Activated CD4-positive, alpha-beta T cell treated with anti-CD3 and anti-CD28 coated beads, Interleukin-2, amount 50 U/mL, for 48 hours (primary cell): Measurements from ENCODE around the gene IGSF9B.
"Not testable (repeated sequence)": the region's sequence is repeated elsewhere in the genome, so short reads cannot be mapped to it uniquely, and the experiment has no call there.

Source experiments
- DNase-seq, 2 experiments: peaks; one replicate each; pipeline ENCODE4 v3.0.0-alpha.2; 2020

IGSF9B gene, protein sequence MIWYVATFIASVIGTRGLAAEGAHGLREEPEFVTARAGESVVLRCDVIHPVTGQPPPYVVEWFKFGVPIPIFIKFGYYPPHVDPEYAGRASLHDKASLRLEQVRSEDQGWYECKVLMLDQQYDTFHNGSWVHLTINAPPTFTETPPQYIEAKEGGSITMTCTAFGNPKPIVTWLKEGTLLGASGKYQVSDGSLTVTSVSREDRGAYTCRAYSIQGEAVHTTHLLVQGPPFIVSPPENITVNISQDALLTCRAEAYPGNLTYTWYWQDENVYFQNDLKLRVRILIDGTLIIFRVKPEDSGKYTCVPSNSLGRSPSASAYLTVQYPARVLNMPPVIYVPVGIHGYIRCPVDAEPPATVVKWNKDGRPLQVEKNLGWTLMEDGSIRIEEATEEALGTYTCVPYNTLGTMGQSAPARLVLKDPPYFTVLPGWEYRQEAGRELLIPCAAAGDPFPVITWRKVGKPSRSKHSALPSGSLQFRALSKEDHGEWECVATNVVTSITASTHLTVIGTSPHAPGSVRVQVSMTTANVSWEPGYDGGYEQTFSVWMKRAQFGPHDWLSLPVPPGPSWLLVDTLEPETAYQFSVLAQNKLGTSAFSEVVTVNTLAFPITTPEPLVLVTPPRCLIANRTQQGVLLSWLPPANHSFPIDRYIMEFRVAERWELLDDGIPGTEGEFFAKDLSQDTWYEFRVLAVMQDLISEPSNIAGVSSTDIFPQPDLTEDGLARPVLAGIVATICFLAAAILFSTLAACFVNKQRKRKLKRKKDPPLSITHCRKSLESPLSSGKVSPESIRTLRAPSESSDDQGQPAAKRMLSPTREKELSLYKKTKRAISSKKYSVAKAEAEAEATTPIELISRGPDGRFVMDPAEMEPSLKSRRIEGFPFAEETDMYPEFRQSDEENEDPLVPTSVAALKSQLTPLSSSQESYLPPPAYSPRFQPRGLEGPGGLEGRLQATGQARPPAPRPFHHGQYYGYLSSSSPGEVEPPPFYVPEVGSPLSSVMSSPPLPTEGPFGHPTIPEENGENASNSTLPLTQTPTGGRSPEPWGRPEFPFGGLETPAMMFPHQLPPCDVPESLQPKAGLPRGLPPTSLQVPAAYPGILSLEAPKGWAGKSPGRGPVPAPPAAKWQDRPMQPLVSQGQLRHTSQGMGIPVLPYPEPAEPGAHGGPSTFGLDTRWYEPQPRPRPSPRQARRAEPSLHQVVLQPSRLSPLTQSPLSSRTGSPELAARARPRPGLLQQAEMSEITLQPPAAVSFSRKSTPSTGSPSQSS (N-terminal part only)

DNA sequence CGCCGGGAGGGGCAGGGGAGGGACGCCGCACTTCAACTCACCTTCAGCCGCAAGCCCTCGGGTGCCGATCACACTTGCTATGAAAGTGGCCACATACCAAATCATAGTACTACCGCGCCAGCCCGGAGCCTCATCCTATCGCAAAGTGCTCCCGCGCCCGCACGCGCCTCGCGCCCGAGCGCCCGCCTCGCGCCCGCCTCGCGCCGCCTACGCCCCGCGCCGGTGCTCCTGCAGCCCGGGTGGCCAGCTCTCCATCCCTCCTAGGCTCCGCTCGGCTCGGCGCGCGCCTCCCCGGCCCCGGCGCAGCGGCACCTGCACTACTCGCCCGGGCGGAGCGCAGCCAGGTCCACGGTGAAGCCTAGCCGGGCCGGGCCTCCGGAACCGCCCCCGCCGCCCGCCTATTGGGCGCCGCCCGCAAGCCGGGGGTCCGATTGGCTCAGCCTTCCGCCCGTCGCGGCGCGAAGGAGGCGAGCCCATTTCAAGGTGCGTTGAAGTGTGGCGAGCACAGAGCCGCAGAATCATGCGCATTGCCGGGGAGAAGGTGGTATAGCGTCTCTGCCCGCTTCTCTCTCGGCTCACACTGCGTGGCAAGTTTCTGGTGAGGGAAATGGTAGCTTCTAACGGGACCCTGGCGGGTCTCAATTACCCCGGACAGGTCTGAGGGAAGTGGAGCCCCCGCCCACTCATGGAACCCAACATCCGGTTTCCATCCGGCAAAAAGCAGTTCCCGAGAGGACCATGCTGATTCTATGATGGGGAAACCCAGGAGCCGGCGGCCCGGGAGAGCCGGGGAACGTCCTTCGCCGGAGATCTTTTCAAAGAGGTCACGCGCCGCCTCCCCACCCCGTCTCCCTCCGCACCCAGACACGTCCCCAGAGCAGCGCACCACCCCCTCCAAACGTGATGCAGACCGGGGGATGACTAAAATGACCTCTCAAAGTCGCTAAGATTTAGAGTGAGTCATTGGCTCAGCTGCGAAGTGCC, at the start of gene IGSF9B:
Gene IGSF9B (minus strand): TSS at position 319 of the 984 bp plus-strand sequence. CDS start 214 bp downstream, at position 105.
- DNase-seq, result peak; percentile 90 to 91

DNA sequence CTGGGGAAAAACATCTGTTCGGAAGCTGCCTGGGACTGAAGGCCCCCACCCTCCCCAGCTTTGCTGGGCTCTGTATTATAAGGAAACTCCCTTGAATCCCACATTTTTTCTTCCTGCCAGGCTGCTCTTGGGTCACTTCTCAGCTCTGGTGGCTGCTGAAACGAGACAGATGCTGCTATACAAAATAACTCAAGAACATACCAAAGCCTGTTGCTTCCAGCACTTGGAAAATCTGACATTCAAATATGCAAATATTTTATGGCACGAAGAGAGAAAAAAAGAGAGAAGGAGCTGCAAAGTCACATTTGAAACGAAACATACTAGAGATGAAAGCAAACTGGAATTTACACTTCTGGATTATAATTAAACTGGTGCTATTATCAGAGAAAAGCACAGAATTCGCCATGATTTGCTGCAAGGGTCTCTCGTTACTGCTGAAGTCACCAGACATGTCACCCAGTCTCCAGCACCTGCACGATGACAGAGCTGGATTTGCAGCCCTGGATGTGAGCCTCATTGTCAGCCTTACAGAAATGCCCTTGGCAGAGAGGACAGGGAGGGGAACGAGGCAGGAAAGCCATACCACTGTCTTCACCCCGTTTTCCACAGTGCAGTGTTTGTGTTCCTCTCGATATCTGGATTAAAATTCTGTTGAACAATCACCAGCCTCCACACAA, 47.9 kb upstream of the IGSF9B start:
- DNase-seq, result no peak

DNA sequence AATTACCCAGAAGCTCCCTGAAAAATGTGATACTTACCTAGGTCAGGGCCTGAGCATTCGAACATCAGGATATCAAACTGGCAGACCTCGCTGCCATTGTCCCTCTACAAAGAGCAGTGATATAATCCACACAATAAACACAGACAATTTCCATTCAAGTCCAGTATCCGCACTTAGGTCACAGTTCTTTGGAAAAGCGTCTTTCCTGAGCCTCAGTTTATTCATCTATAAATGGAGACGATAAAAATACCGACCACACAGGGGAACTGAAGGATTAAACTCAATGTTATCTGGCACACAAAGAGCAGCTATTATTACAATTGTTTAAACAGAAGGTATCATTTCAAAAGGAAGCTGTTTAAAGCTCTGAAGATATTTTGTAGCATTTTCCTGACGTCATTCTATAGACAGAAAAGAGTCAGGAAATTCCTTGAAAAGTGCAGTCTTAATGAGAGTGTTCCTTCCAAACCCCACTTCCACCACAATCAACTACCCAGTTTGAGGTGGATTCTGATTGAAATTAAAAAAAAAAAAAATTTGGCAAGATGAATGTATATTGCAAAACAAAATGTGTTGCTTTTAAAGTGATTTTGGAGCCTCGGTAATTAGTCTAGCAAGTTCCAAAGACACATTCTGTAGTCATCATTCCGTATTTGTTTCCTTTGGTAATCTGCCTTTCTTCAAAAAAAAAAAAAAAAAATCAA, 47.2 kb upstream of the IGSF9B start:
- no peak for DNase-seq

DNA sequence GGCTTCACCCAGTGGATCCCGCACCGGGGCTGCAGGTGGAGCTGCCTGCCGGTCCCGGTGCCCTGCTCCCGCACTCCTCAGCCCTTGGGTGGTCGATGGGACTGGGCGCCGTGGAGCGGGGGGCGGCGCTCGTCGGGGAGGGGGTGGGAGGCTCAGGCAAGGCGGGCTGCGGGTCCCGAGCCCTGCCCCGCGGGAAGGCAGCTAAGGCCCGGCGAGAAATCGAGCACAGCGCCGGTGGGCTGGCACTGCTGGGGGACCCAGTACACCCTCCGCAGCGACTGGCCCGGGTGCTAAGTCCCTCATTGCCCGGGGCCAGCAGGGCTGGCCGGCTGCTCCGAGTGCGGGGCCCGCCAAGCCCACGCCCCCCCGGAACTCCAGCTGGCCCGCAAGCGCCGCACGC, 46.1 kb upstream of the IGSF9B start:
- not testable (repeated sequence) for DNase-seq

GRCh38 chr11:134002338-134002737, 45.6 kb upstream of the IGSF9B start:
- DNase-seq, result not testable (repeated sequence)

GRCh38 chr11:134001596-134001995, 44.8 kb upstream of the IGSF9B start:
- DNase-seq, result no peak

DNA sequence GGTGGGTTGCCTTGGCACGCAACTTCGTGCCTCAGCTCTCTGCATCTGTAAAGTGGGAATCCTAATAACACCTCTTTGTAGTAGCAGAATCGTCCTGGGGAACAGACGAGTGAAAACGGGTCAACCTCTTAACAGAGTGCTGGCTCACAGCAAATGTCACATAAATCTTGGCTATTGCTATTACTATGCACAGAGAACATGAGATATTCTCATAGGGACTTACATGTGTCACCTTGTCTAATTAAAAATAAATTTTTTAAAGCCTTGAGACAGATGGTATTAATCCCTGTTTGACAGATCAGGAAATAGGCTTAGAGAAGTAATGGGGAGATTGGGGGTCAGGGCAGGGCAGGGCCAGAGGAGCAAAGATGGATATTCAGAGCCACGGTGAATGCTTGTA, 44.3 kb upstream of the IGSF9B start:
- no peak for DNase-seq

GRCh38 chr11:133999355-133999754, 42.6 kb upstream of the IGSF9B start:
- DNase-seq, result no peak

DNA sequence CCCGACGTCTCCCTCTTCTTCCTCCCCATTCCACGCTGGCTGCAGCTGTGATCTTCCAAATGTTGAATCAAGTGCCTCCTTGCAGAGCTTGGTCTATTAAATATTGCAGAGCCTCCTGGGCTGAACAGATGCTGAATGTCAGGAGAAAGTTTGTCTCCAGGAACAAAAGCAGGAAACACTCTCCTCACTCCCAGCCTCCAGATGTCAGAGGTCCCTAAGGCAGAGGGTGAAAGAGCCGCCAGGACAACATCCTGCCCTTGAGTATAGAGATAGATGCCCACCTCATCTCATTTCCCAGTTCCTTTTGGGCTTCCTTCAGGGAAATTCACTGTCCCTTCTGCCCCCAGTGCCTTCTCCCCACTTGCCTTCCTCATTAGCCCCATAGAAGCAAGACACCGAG, 40.8 kb upstream of the IGSF9B start:
- DNase-seq, result no peak

DNA sequence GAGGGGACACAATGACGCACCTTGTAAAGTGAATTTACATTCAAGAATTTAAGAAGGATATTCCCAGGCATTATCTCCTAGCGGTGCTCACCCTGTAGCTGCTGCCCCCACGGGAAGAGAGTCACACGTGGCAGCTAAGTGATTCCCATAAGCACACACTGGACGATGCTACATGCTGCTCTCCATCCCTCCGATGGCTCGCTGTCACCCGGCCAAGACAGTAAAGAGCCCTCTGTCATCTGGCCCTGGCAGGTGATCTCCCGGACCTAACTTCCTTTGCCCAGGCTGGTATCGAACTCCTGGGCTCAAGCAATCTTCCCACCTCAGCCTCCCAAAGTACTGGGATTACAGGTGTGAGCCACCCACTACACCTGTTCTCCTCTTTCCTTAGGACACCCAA, 39.9 kb upstream of the IGSF9B start:
- DNase-seq, result no peak

- DNase-seq, result no peak
Measured at GRCh38 chr11:133995066-133995465, 38.3 kb upstream of the IGSF9B start.

GRCh38 chr11:133993921-133994320, 37.2 kb upstream of the IGSF9B start:
- no peak for DNase-seq

DNA sequence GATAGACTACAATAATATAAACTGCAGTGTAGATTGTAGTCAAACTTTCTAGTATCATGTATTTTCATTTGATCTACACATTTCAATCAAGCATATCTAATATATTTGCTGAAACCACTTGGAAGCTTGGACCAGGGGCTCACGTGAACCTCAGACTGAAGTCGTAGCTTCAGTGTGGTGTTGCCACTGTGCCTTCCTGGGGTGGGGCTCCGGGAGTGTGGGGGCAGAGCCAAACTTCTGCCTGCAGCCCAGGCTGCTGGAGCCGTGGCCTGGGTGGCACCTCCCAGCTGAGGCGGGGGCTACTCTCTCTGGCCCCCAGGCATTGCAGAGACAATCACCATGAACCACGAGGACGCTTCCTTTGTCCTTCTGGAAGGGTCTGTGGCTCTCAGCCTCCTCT, 36.3 kb upstream of the IGSF9B start:
- DNase-seq, result no peak

DNA sequence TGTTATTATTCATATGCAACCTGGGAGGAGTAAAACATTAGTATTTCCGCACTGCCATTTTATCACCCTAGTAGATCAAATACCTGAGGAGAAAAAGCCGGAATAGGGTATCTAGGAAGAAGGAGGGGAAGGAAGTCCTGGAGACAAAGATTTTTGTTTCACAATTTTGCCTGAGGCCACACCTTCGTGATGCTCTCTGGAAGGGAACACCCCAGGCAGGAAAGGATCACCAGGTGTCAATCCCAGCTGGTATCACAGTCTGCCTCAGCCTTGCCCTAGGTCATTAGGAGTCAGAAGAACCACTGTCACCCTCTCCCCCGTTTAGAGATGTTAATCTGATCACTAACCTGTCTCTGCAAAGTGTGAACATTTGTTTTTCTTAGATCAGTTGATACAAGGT, 35.4 kb upstream of the IGSF9B start:
- no peak for DNase-seq

DNA sequence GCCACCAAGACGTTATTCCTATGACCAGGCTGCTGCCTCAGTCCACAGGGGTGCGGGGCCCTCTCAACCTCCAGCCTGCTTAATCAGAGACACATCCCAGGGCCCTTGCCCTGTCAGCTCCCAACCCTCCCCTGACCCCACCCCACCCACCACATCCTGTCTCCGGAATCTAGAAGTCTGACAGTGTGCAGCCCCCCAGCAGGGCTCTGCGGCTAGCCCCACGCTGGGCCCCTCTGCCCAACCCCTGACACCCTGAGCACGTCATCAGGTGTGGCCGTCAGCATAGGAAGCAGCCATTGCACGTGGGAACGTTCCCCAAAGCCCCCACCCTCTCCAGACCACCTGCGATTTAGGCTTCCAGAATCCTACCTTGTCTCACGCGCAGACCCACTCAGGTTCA, 34.3 kb upstream of the IGSF9B start:
- DNase-seq, result no peak

DNA sequence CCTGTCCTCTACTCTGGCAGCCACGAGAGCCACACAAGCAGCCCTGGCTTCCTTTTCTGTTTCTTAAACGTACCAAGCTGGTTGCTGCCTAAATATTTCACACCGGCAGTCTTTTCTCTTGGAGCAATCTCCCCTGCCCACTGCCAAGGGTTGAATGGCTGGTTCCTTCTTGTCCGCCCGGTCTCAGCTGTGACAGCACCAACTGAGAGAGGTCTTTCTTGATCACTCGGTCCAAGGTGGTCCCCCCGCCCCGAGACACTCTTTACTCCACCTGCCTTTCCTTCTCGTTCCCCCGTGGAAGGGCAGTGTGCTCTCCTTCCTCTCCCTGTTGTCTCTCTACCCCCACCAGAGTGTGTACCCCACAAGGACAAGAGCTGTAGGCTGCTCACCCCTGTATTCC, 33.7 kb upstream of the IGSF9B start:
- DNase-seq, result no peak

DNA sequence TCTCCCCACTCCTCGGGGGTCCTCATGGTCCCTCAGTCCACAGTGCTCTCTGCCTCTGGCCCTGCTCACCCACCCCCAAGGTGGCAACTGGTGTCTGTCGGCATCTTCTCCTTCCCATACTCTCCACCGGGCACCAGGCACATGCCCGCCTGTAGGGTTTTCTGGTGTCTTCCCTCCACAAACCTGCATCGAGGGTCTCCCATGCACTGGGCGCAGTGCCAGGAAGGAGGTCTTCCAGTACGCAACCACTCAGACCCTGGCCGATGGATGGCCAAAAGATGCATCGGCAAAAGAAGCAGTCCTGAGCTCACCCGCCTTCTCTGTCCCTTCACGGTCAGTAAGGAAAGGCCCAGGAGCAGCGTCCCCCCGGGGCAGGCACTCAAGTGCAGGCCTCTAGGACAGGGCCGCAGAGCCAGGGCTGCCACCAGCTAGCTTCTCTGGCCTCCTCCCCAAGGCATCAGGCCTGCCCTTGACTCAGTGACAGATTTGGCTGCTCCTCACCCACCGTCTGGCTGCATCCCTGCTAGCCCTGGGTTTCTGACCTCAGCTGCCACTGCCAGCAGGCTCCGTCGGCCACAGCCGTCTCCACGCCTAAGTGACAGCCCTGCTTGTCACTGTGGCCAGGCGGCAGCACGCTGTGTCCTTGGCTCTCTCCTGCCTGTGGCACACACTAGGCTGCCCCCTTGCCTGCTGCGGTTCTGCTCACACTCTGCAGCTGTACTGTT, 32.1 kb upstream of the IGSF9B start:
- DNase-seq, result no peak

DNA sequence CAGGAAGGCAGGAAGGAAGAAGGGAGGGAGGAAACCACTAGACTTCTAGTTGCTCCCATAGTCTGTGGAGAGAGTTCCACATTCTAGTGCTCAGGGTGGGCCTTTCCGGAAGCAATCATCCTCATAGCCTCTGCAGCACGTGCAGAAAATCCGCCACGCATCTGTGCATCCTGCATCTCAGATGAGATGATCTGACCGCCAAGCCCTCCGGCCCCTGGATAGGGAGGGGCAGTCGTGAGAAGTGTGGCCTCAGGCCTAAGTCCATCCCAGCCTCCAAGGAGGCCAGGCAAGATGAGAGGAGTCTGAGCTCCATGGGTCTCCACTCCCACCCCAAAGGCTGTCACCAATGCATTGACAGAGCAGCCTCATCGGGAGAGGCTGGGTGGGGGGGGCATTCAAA, 30.4 kb upstream of the IGSF9B start:
- no peak for DNase-seq

GRCh38 chr11:133985981-133986944, 29.5 kb upstream of the IGSF9B start:
- no peak for DNase-seq
